Karpas-422 (cell line): ENCODE data around the gene MYO7B. TPM values are rescaled to one million over a fixed set of nuclear protein-coding genes. Genes with fewer than 3 reads are reported as not detected.

ENCODE experiments used
- DNase-seq: peaks from one replicate; pipeline ENCODE4 v3.0.0-alpha.2; 2015
- H2AFZ ChIP-seq: fragments of 200-600 bp; sonication (generic); 2 replicates; pipeline ENCODE4 v1.6.1; 2014; ENCODE audit warnings: antibody characterized with exemption, low read length, mixed read lengths
- H3K27ac ChIP-seq: fragments of 200-600 bp; sonication (generic); 2 replicates; pipeline ENCODE4 v1.5.1; 2014; ENCODE audit warnings: mild to moderate bottlenecking, low read length, moderate library complexity
- H3K27me3 ChIP-seq: fragments of 200-600 bp; sonication (generic); 2 replicates; pipeline ENCODE4 v1.6.1; 2014; ENCODE audit warnings: low read length, mixed read lengths
- H3K36me3 ChIP-seq: fragments of 200-600 bp; sonication (generic); 2 replicates; pipeline ENCODE4 v1.6.1; 2014; ENCODE audit warnings: low read length, mixed read lengths; ENCODE audit not compliant: insufficient read depth
- H3K4me1 ChIP-seq: fragments of 200-600 bp; sonication (generic); 2 replicates; pipeline ENCODE4 v1.6.1; 2014; ENCODE audit warnings: mild to moderate bottlenecking, low read length, mixed read lengths
- H3K4me2 ChIP-seq: fragments of 200-600 bp; sonication (generic); 2 replicates; pipeline ENCODE4 v1.6.1; 2014; ENCODE audit warnings: low read length, low read depth, mild to moderate bottlenecking; ENCODE audit not compliant: poor library complexity, severe bottlenecking
- H3K4me3 ChIP-seq: fragments of 200-600 bp; sonication (generic); 2 replicates; pipeline ENCODE4 v1.5.1; 2014; ENCODE audit warnings: mild to moderate bottlenecking, antibody characterized with exemption, low read length, mixed read lengths
- H3K79me2 ChIP-seq: fragments of 200-600 bp; sonication (generic); 2 replicates; pipeline ENCODE4 v1.6.1; 2014; ENCODE audit warnings: mild to moderate bottlenecking, low read length, mixed read lengths
- H3K9ac ChIP-seq: fragments of 200-600 bp; sonication (generic); 2 replicates; pipeline ENCODE4 v1.6.0; 2014; ENCODE audit warnings: low read length
- H3K9me2 ChIP-seq: fragments of 200-600 bp; sonication (generic), shearing (Covaris generic); replicated peaks from 2 replicates; pipeline ENCODE4 v1.6.0; 2014; ENCODE audit warnings: mild to moderate bottlenecking, low read length, moderate library complexity; ENCODE audit not compliant: insufficient read depth
- H3K9me3 ChIP-seq: fragments of 300-700, 200-600 bp; sonication (generic); 2 replicates; pipeline ENCODE4 v1.6.1; 2014; ENCODE audit warnings: low read length, mixed read lengths
- H4K20me1 ChIP-seq: fragments of 200-600 bp; sonication (generic); 2 replicates; pipeline ENCODE4 v1.6.1; 2014; ENCODE audit warnings: mild to moderate bottlenecking, antibody characterized with exemption, low read length, low read depth; ENCODE audit not compliant: insufficient read depth
- total RNA-seq: library from RNA; depleted of rRNA; stranded (reverse); fragments of >200 nt; shearing (Covaris generic); gene quantifications from 2 replicates; pipeline ENCODE4 v1.2.3, GENCODE V29; 2014; ENCODE audit warnings: low replicate concordance

MYO7B gene
- total RNA-seq, 1 experiment from 2014 or later = 3.0 TPM

GRCh38 chr2:127675331-127676261, 140.1 kb downstream of the MYO7B start, which contains the start of gene LIMS2:
Gene LIMS2 (minus strand): TSS chr2:127675530. CDS start chr2:127675024, 506 bp downstream.
- Histone ChIP-seq H3K27ac (no peak within 1 kb of the TSS), H4K20me1 (no peaks in the 10 kb centered on the region), H3K4me2 (no peak within 1 kb of the TSS), H3K9me2 (no peaks in the 10 kb centered on the region), H2AFZ (no peak within 1 kb of the TSS), H3K4me1 (no peaks in the 10 kb centered on the region), H3K9me3 (no peaks in the 10 kb centered on the region), H3K36me3 (no peaks in the 10 kb centered on the region), H3K9ac (no peak within 1 kb of the TSS), H3K4me3 (no peak within 1 kb of the TSS), H3K27me3 (no peaks in the 10 kb centered on the region), H3K79me2 (no peaks in the 10 kb centered on the region)
- DNase-seq = no peak

GRCh38 chr2:127676906-127677305, 141.4 kb downstream of the MYO7B start:
- no peak overlapping the region for H2AFZ ChIP-seq
- H3K9me3 ChIP-seq = no peaks in the 10 kb centered on the region

GRCh38 chr2:127678531-127678930, 143.0 kb downstream of the MYO7B start:
- no peaks in the 10 kb centered on the region for H3K36me3 ChIP-seq
- no peaks in the 10 kb centered on the region for H3K4me1 ChIP-seq
- no peak overlapping the region for H3K4me2 ChIP-seq
- H3K9ac ChIP-seq = no peak overlapping the region
- H2AFZ ChIP-seq = no peak overlapping the region
- H3K27ac ChIP-seq = no peak overlapping the region
- no peaks in the 10 kb centered on the region for H4K20me1 ChIP-seq
- H3K9me2 ChIP-seq = no peaks in the 10 kb centered on the region
- H3K4me3 ChIP-seq = no peak overlapping the region
- H3K9me3 ChIP-seq = no peaks in the 10 kb centered on the region
- no peaks in the 10 kb centered on the region for H3K79me2 ChIP-seq
- DNase-seq = no peak
- no peaks in the 10 kb centered on the region for H3K27me3 ChIP-seq

More at GRCh38 chr2:127676906-127677305, 141.4 kb downstream of the MYO7B start:
- Histone ChIP-seq H3K9ac (no peak overlapping the region), H3K9me2 (no peaks in the 10 kb centered on the region), H3K79me2 (no peaks in the 10 kb centered on the region), H3K27ac (no peak overlapping the region), H3K4me2 (no peak overlapping the region), H3K4me3 (no peak overlapping the region), H3K36me3 (no peaks in the 10 kb centered on the region), H3K27me3 (no peaks in the 10 kb centered on the region), H4K20me1 (no peaks in the 10 kb centered on the region), H3K4me1 (no peaks in the 10 kb centered on the region)
- DNase-seq = no peak

GRCh38 chr2:127678991-127679390, 143.5 kb downstream of the MYO7B start:
- Histone ChIP-seq H3K27ac (no peak overlapping the region), H2AFZ (no peak overlapping the region), H3K79me2 (no peaks in the 10 kb centered on the region), H3K9me2 (no peaks in the 10 kb centered on the region), H3K9ac (no peak overlapping the region), H3K27me3 (no peaks in the 10 kb centered on the region), H3K4me2 (no peak overlapping the region), H3K4me3 (no peak overlapping the region), H3K9me3 (no peaks in the 10 kb centered on the region), H4K20me1 (no peaks in the 10 kb centered on the region), H3K36me3 (no peaks in the 10 kb centered on the region), H3K4me1 (no peaks in the 10 kb centered on the region)
- DNase-seq = no peak

- Histone ChIP-seq H4K20me1 (no peaks in the 10 kb centered on the region), H3K27me3 (no peaks in the 10 kb centered on the region), H3K4me3 (no peak overlapping the region), H3K36me3 (no peaks in the 10 kb centered on the region), H3K9me3 (no peaks in the 10 kb centered on the region), H3K4me1 (no peaks in the 10 kb centered on the region), H3K27ac (no peak overlapping the region), H2AFZ (no peak overlapping the region), H3K79me2 (no peaks in the 10 kb centered on the region), H3K9me2 (no peaks in the 10 kb centered on the region), H3K9ac (no peak overlapping the region), H3K4me2 (no peak overlapping the region)
- no peak for DNase-seq
Observed at GRCh38 chr2:127679680-127680361, 144.3 kb downstream of the MYO7B start.

- Histone ChIP-seq H3K27ac (no peak overlapping the region), H3K9ac (no peak overlapping the region), H3K4me1 (no peaks in the 10 kb centered on the region), H3K4me3 (no peak overlapping the region), H3K79me2 (no peaks in the 10 kb centered on the region), H3K27me3 (no peaks in the 10 kb centered on the region), H3K4me2 (no peak overlapping the region), H2AFZ (no peak overlapping the region), H3K9me2 (no peaks in the 10 kb centered on the region), H3K9me3 (no peaks in the 10 kb centered on the region), H4K20me1 (no peaks in the 10 kb centered on the region), H3K36me3 (no peaks in the 10 kb centered on the region)
- no peak for DNase-seq
Observed at GRCh38 chr2:127680706-127681287, 145.3 kb downstream of the MYO7B start.

- Histone ChIP-seq H3K9ac (no peak overlapping the region), H3K79me2 (no peaks in the 10 kb centered on the region), H3K4me3 (no peak overlapping the region), H3K9me2 (no peaks in the 10 kb centered on the region), H3K4me1 (no peaks in the 10 kb centered on the region), H3K9me3 (no peaks in the 10 kb centered on the region), H3K27ac (no peak overlapping the region), H4K20me1 (no peaks in the 10 kb centered on the region), H3K36me3 (no peaks in the 10 kb centered on the region), H2AFZ (no peak overlapping the region), H3K4me2 (no peak overlapping the region), H3K27me3 (no peaks in the 10 kb centered on the region)
- DNase-seq = no peak
Observed at GRCh38 chr2:127681288-127681804, 145.9 kb downstream of the MYO7B start.
